NB4 (cell line): Measurements from ENCODE around the gene ZNF484.
"Not testable (repeated sequence)": the region's sequence is repeated elsewhere in the genome, so short reads cannot be mapped to it uniquely, and the experiment has no call there.

ENCODE experiments used
- DNase-seq: peaks from one replicate; pipeline ENCODE4 v3.0.0; 2010; ENCODE audit warnings: low read depth
- H3K4me3 ChIP-seq: one replicate; pipeline ENCODE4 v1.5.1; 2011; ENCODE audit warnings: mild to moderate bottlenecking, low read depth, low read length, moderate library complexity
- MAX ChIP-seq: IDR thresholded peaks from 2 replicates; pipeline ENCODE4 v1.6.1; 2011; ENCODE audit warnings: low read depth, low read length
- MYC ChIP-seq: IDR thresholded peaks from 2 replicates; pipeline ENCODE4 v1.6.1; 2011; ENCODE audit warnings: low read depth, low read length
- POLR2A ChIP-seq: IDR thresholded peaks from 2 replicates; pipeline ENCODE4 v1.6.1; 2011; ENCODE audit warnings: mild to moderate bottlenecking; ENCODE audit not compliant: insufficient read length; ENCODE audit errors: extremely low read depth
- TF ChIP-seq, protein P1 (sequence below): IDR thresholded peaks from one replicate; pipeline ENCODE4 v1.5.1; 2012; ENCODE audit warnings: low read depth, low read length

ZNF484 gene

GRCh38 chr9:92897323-92897722 is 19.5 kb upstream of the ZNF484 start:
- no peak overlapping the region for H3K4me3 ChIP-seq
- TF ChIP-seq MYC = no peak
- TF ChIP-seq MAX = no peak
- TF ChIP-seq, protein P1, sequence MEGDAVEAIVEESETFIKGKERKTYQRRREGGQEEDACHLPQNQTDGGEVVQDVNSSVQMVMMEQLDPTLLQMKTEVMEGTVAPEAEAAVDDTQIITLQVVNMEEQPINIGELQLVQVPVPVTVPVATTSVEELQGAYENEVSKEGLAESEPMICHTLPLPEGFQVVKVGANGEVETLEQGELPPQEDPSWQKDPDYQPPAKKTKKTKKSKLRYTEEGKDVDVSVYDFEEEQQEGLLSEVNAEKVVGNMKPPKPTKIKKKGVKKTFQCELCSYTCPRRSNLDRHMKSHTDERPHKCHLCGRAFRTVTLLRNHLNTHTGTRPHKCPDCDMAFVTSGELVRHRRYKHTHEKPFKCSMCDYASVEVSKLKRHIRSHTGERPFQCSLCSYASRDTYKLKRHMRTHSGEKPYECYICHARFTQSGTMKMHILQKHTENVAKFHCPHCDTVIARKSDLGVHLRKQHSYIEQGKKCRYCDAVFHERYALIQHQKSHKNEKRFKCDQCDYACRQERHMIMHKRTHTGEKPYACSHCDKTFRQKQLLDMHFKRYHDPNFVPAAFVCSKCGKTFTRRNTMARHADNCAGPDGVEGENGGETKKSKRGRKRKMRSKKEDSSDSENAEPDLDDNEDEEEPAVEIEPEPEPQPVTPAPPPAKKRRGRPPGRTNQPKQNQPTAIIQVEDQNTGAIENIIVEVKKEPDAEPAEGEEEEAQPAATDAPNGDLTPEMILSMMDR = no peak
- no peak for TF ChIP-seq POLR2A
- no peak for DNase-seq

DNA sequence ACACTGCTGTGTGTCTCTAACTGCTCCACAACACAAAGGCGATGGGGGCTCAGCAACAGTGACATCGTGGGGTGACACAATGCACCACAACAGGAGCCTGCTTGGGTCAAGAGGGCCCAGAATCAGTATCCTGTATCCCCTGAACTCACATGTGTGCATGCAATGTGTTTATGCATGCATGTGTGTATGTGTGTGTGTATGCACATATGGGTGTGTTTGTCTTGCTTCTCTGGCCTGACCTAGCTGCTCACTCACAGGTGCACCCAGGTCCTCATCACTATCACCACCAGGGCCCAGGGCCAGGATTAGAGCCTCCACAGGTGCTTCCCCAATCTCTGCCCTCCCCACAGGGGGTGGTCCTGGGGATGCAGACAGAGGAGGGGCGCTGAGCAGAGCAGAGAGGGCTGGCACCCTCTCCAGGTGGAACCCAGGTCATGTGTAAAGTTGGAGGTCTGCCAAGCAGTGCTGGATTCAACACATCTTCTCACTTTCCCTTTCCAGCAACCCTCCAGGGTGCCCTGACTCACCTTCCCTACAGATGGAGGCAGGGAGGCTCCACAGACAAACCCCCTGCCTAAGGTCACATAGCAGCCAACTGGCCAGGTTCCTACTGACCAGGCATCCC is 18.1 kb upstream of the ZNF484 start:
- no peak for TF ChIP-seq POLR2A
- TF ChIP-seq MYC = no peak
- TF ChIP-seq, protein P1 = no peak
- no peak for TF ChIP-seq MAX
- DNase-seq = no peak
- no peak overlapping the region for H3K4me3 ChIP-seq

- no peak for TF ChIP-seq MYC
- TF ChIP-seq, protein P1 = no peak
- no peak for DNase-seq
These were observed 17.0 kb upstream of the ZNF484 start for GRCh38 chr9:92894711-92895362.

GRCh38 chr9:92893916-92894610 is 16.2 kb upstream of the ZNF484 start:
- not testable (repeated sequence) for H3K4me3 ChIP-seq, DNase-seq

More at GRCh38 chr9:92894711-92895362, 17.0 kb upstream of the ZNF484 start:
- no peak overlapping the region for H3K4me3 ChIP-seq

DNA sequence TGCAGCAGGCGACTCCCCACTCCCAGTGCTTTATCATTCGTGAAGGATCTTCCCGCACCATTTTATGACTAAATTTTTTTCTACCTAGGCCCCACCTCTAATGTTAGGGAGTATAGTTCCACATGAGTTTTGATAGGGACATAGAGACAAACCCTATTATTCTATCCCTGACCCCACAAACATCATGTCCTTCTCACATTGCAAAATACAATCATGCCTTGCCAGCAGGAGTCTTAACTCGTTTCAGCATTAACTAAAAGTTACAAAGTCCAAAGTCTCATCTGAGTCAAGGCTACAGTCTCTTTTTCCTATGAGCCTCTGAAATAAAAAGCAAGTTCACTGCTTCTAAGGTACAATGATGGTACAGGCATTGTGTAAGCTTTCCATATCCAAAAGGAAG is 14.4 kb upstream of the ZNF484 start:
- not testable (repeated sequence) for H3K4me3 ChIP-seq

DNA sequence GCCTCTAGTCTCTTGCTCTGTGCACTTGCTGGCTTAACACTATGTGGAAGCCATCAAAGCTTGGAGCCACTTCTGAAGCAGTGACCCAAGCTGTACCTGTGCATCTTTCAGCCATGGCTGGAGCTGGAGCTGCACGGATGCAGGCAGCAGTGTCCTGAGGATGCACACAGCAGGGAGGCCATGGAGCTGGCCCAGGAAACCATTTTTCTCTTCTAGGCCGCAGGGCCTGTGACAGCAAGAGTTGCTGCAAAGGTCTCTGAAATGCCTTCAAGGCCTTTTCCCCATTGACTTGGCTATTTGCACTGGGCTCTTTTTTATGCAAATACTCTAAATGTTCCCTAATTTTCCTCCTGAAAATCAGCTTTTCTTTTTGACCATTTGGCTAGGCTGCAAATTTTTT is 12.9 kb upstream of the ZNF484 start:
- no peak overlapping the region for H3K4me3 ChIP-seq
- DNase-seq = no peak
- TF ChIP-seq, protein P1 = no peak
- no peak for TF ChIP-seq MAX
- no peak for TF ChIP-seq POLR2A
- no peak for TF ChIP-seq MYC

More for the DNA sequence above, 14.4 kb upstream of the ZNF484 start:
- DNase-seq = not testable (repeated sequence)

- DNase-seq = no peak
- no peak overlapping the region for H3K4me3 ChIP-seq
- TF ChIP-seq POLR2A (no peak), MAX (no peak), MYC (no peak)
- TF ChIP-seq, protein P1 = no peak
These were observed 10.1 kb upstream of the ZNF484 start for GRCh38 chr9:92887880-92888338.

DNA sequence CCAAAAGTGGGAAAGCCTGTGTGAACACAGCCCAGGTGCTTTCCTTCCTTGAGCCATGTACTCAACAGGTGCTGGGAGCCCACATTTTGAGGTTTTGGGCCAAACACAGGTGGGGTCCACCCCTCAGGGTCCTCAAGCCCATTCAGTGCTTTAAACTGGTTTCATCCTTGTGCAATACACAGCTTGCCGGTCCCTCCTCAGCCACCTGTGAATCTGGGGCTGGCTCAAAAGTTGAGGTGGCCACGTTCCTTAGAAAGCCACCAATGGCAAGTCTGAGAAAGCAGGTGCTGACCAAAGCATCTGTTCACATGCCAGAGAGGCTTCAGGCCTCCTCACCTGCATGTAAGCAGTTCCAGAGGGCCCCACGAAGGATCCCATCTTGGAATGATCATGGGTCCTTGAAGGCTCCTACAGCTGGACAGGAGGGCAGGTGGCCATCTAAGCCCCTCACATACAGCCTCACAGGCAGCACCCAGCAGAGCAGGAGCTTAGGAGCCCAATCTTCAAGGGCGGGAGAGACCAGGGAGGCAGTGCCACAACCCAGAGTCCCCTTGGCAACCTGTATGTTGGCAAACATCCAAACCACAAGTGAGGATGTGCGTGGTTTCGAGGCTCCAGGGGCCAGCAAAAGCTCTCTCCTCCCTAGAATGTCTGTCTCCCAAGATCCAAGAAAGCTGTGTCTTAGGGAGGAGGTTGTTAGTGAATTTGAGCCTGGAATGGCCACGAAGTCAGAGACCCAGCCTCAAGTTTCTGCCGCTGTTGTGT is 9.2 kb upstream of the ZNF484 start:
- H3K4me3 ChIP-seq = not testable (repeated sequence)

More for the DNA sequence above, 9.2 kb upstream of the ZNF484 start:
- DNase-seq = peak; percentile 65
